ENCODE measurements around the gene ACKR4.

DNA sequence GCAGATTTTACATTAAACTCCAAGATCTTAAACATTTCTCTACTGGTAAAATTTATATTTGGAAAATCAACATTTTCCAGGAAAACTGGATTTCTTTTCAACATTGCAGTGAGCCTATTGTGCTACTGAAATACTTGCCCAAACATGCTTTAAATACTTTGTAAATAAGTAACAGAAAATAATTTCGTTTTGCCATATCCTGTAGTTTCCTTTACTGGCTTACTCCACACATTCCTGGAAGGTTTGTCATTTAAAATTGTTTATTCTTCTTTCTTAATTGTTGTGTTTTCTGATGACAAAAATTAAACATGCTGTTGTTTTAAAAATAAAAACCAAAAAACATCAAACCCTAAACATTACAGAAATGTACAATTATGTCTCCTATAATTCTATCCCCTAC, 40.5 kb downstream of the ACKR4 start:
- no peak for TF ChIP-seq SP1 (IDR thresholded peaks at IDR 0.05)
- TF ChIP-seq HDGF (IDR thresholded peaks at IDR 0.05; ENCODE audit: borderline replicate concordance) = no peak
- TF ChIP-seq TARDBP (IDR thresholded peaks at IDR 0.05) = no peak
- TF ChIP-seq BHLHE40 (IDR thresholded peaks at IDR 0.05; ENCODE audit: borderline replicate concordance) = no peak
- no peak for TF ChIP-seq ELF4 (IDR thresholded peaks at IDR 0.05)
- no peak for TF ChIP-seq L3MBTL2 (conservative IDR thresholded peaks at IDR 0.05)
- no peak for TF ChIP-seq CTBP1 (IDR thresholded peaks at IDR 0.05; ENCODE audit: borderline replicate concordance)
